HEK293T (cell line): Measurements from ENCODE around the gene NTNG2.
"Not testable (repeated sequence)": the region's sequence is repeated elsewhere in the genome, so short reads cannot be mapped to it uniquely, and the experiment has no call there.

Source experiments
- ARNT ChIP-seq: fragments of 450-650 bp; IDR thresholded peaks from 2 replicates; pipeline ENCODE4 v1.6.1; 2017; ENCODE audit warnings: mild to moderate bottlenecking
- BHLHE40 ChIP-seq: fragments of 450-650 bp; IDR thresholded peaks from 2 replicates; pipeline ENCODE4 v1.6.1; 2016; ENCODE audit warnings: mild to moderate bottlenecking, moderate library complexity, borderline replicate concordance
- FOXA1 ChIP-seq: fragments of 450-650 bp; IDR thresholded peaks from 2 replicates; pipeline ENCODE4 v1.6.1; 2016; ENCODE audit warnings: mild to moderate bottlenecking
- FOXM1 ChIP-seq: fragments of 450-650 bp; IDR thresholded peaks from 2 replicates; pipeline ENCODE4 v1.6.1; 2017; ENCODE audit warnings: mild to moderate bottlenecking, borderline replicate concordance
- HDGF ChIP-seq: fragments of 450-650 bp; IDR thresholded peaks from 2 replicates; pipeline ENCODE4 v1.6.1; 2017; ENCODE audit warnings: antibody characterized with exemption, borderline replicate concordance
- L3MBTL2 ChIP-seq: fragments of 450-650 bp; conservative IDR thresholded peaks from 2 replicates; pipeline ENCODE4 v1.6.1; 2016; ENCODE audit warnings: mild to moderate bottlenecking
- LEF1 ChIP-seq: fragments of 450-650 bp; IDR thresholded peaks from 2 replicates; pipeline ENCODE4 v1.6.1; 2017; ENCODE audit warnings: mild to moderate bottlenecking, borderline replicate concordance
- NFRKB ChIP-seq: fragments of 450-650 bp; IDR thresholded peaks from 2 replicates; pipeline ENCODE4 v1.6.1; 2016; ENCODE audit warnings: mild to moderate bottlenecking, moderate library complexity
- SP1 ChIP-seq: fragments of 450-650 bp; IDR thresholded peaks from 2 replicates; pipeline ENCODE4 v1.6.1; 2017
- SUZ12 ChIP-seq: fragments of 450-650 bp; IDR thresholded peaks from 2 replicates; pipeline ENCODE4 v1.6.1; 2016; ENCODE audit warnings: mild to moderate bottlenecking
- TARDBP ChIP-seq: fragments of 450-650 bp; IDR thresholded peaks from 2 replicates; pipeline ENCODE4 v1.6.1; 2016
- ZNF384 ChIP-seq: fragments of 450-650 bp; IDR thresholded peaks from 2 replicates; pipeline ENCODE4 v1.6.1; 2016
- TF ChIP-seq, protein P1 (sequence below): fragments of 450-650 bp; IDR thresholded peaks from 2 replicates; pipeline ENCODE4 v1.6.1; 2016

DNA sequence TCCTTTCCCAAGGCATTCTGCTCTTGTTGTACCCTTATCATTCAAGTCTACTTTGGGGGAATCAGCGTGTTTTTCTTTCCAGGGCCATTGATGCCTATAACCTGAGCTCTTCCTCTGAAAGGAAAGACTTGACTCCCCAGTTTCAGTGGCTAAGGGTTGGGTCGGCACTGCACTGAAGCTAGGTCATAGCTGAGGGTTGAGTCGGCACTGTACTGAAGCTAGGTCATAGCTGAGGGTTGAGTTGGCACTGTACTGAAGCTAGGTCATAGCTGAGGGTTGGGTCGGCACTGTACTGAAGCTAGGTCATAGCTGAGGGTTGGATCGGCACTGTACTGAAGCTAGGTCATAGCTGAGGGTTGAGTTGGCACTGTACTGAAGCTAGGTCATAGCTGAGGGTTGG lies 27.8 kb upstream of the NTNG2 start:
- TF ChIP-seq LEF1, ZNF384, HDGF, FOXM1, SUZ12, TARDBP, FOXA1, ARNT, NFRKB, BHLHE40, SP1, L3MBTL2: not testable (repeated sequence)
- TF ChIP-seq, protein P1, sequence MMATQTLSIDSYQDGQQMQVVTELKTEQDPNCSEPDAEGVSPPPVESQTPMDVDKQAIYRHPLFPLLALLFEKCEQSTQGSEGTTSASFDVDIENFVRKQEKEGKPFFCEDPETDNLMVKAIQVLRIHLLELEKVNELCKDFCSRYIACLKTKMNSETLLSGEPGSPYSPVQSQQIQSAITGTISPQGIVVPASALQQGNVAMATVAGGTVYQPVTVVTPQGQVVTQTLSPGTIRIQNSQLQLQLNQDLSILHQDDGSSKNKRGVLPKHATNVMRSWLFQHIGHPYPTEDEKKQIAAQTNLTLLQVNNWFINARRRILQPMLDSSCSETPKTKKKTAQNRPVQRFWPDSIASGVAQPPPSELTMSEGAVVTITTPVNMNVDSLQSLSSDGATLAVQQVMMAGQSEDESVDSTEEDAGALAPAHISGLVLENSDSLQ: not testable (repeated sequence)
